Brain microvascular endothelial cell (primary cell): ENCODE results near the gene PRSS57.

Experiments
- DNase-seq: peaks from one replicate; pipeline ENCODE4 v3.0.0-alpha.2; 2020
- H3K27ac ChIP-seq: fragments of 250-450 bp; sonication (Bioruptor Pico); 2 replicates; pipeline ENCODE4 v1.5.1; 2020; ENCODE audit warnings: mild to moderate bottlenecking, moderate library complexity
- H3K27me3 ChIP-seq: fragments of 250-450 bp; sonication (Bioruptor Pico); replicated peaks from 2 replicates; pipeline ENCODE4 v1.5.1; 2020; ENCODE audit warnings: mild to moderate bottlenecking
- H3K36me3 ChIP-seq: fragments of 250-450 bp; sonication (Bioruptor Pico); replicated peaks from 2 replicates; pipeline ENCODE4 v1.5.1; 2020; ENCODE audit warnings: mild to moderate bottlenecking
- H3K4me3 ChIP-seq: 2 replicates; pipeline ENCODE4 v1.5.1; 2011; ENCODE audit warnings: low read depth, mild to moderate bottlenecking, control low read depth, low read length, moderate library complexity
- in situ Hi-C: cut with HindIII; loops from 2 replicates; pipeline ENCODE4 v1.10.0; 2017; ENCODE audit warnings: low sequenced_read_pairs, low pct_ligation_motif_present
- TF ChIP-seq, protein P1 (sequence below): IDR thresholded peaks from 2 replicates; pipeline ENCODE4 v1.5.1; 2011; ENCODE audit warnings: low read depth, mild to moderate bottlenecking, moderate library complexity, low read length, control low read depth, inconsistent platforms; ENCODE audit errors: missing control alignments

Gene PRSS57

DNA sequence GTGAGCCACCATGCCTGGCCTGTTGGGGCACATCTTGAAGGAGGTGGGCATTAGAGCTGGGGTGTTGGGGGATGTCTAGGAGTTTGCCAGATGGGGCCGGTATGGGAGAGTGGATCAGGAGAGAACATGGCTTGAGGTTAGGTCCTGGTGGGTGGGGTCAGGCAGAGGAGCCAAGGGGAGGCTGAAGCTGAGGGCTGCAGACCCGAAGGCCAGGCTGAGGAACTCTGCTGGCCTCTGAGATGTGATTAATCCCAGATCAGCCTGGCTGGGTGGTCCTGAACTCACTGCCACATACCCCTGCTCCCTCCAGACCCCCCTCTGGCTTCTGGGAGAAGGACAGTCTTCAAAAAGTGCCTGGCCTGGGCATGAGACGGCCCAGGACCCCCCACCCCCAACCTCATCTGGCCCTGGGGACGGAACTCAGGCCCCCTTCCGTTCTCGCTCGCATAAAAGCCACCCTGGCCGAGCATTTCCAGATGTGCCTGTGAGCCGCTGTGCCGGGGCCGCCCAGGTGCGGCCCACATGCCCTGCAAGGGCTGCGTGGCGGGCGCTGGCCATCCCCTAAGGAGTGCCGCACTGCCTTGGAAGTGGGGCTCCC, 16.4 kb downstream of the PRSS57 start:
- Histone ChIP-seq H3K27me3 (no peaks in the 10 kb centered on the region), H3K4me3 (peak overlapping the region; percentile 57), H3K27ac (peak overlapping the region; percentile 97), H3K36me3 (peaks cover 12% of the 10 kb centered on the region)
- TF ChIP-seq, protein P1, sequence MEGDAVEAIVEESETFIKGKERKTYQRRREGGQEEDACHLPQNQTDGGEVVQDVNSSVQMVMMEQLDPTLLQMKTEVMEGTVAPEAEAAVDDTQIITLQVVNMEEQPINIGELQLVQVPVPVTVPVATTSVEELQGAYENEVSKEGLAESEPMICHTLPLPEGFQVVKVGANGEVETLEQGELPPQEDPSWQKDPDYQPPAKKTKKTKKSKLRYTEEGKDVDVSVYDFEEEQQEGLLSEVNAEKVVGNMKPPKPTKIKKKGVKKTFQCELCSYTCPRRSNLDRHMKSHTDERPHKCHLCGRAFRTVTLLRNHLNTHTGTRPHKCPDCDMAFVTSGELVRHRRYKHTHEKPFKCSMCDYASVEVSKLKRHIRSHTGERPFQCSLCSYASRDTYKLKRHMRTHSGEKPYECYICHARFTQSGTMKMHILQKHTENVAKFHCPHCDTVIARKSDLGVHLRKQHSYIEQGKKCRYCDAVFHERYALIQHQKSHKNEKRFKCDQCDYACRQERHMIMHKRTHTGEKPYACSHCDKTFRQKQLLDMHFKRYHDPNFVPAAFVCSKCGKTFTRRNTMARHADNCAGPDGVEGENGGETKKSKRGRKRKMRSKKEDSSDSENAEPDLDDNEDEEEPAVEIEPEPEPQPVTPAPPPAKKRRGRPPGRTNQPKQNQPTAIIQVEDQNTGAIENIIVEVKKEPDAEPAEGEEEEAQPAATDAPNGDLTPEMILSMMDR: no peak
- DNase-seq: no peak
- in situ Hi-C loops: no loop called here

DNA sequence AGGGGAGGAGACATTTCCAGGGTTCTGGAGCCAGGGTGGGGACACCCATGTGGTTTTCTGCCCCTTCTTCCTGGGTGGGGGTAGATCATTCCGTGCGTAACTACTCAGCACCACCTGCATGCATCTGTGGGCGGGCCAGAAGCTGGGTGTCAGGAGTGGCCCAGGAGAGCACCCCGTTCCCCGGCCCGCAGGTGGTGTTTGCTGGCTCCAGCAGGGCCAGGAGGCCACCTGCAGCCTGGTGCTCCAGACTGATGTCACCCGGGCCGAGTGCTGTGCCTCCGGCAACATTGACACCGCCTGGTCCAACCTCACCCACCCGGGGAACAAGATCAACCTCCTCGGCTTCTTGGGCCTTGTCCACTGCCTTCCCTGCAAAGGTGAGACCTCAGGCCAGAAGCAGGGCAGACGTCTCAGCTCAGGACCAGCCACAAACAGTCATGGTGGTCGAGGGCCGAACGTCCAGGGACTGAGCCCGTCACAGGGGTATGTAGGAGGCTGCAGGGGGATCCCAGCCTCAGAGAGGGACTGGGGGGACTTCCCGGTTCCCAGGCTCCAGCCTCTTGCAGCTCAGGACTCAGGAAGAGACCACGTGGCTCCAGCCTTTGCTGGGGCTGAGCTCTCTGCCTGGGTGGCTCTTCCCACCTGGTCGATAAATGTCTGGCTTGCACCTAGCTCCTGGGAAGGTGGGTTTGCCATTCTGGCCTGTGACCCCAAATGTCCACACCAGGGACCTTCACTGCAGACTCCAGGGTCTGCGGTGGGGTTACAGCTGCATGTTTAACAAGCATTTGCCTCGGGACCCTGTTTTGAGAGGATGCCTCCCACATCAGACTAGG, 17.4 kb downstream of the PRSS57 start:
- TF ChIP-seq, protein P1: no peak
- H3K27me3 ChIP-seq: no peaks in the 10 kb centered on the region
- H3K4me3 ChIP-seq: peak overlapping the region; percentile 81
- peak; percentile 31 for DNase-seq
- H3K36me3 ChIP-seq: peaks cover 12% of the 10 kb centered on the region
- in situ Hi-C loops: no loop called here
- H3K27ac ChIP-seq: peak overlapping the region; percentile 93

DNA sequence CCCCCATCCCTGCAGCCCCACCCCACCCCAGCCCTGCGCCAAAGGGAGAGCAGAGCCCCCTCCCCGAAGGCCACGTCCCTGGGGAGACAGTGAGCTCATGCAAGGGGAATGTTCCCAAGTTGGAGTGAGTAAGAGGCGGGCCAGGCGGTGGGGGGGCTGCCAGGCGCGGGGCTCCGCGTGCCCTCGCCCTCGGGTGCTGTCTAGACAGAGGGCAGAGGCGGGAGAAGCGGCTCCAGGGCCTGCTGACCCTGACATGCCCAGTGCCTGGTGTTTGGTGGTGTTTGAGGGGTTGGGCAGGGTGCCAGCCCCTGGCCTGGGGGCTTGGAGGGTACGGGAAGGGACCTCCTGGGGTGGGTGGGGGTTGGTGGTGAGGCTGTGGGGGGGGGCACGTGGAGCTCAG, 18.1 kb downstream of the PRSS57 start:
- Histone ChIP-seq H3K27me3 (no peaks in the 10 kb centered on the region), H3K36me3 (peaks cover 12% of the 10 kb centered on the region), H3K4me3 (peak overlapping the region; percentile 81), H3K27ac (peak overlapping the region; percentile 93)
- in situ Hi-C loops: no loop called here
- TF ChIP-seq, protein P1: no peak
- peak; percentile 83 for DNase-seq

DNA sequence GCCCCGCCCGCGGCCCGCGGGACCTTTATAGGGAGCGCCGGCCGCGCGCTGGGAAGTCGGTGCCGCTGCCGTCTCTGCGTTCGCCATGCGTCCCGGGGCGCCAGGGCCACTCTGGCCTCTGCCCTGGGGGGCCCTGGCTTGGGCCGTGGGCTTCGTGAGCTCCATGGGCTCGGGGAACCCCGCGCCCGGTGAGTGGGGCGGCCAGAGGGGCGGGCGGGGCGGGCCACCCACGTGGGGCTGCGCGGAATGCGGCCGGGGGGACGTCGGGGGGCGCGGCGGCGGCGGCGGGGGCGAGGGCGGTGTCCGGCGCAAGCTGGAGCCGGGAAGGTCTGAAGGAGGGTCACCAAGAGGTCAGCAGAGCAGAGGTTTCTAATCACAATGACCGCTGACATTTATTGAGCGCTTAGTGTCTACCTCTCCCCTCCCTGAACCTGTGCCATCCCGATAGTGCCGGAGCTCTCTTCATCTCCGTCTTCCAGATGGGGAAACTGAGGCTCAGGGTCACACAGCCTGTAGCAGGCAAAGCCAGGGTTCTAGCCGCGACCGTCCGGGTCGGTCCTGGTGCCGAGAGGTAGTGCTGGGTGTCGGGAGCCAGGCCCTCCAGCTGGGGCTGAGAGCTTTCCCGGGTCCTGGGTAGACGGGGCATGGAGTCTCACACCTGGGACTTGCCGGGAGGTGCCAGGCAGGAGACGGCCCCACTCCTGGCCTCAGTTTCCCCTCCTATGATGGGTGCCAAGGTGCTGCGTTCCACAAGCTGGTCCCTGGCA, 18.7 kb downstream of the PRSS57 start, which contains the start of gene FSTL3:
Gene FSTL3, plus strand, starts transcription at position 54 of the 767 bp plus-strand sequence. Its CDS starts 32 bp downstream, at position 86.
- DNase-seq: peak; percentile 25
- peaks cover 11% of the 10 kb centered on the region for H3K36me3 ChIP-seq
- TF ChIP-seq, protein P1: no peak
- peak within 1 kb of the TSS; percentile 81 for H3K4me3 ChIP-seq
- peak within 1 kb of the TSS; percentile 93 for H3K27ac ChIP-seq
- no peaks in the 10 kb centered on the region for H3K27me3 ChIP-seq
- in situ Hi-C loops: no loop called here

DNA sequence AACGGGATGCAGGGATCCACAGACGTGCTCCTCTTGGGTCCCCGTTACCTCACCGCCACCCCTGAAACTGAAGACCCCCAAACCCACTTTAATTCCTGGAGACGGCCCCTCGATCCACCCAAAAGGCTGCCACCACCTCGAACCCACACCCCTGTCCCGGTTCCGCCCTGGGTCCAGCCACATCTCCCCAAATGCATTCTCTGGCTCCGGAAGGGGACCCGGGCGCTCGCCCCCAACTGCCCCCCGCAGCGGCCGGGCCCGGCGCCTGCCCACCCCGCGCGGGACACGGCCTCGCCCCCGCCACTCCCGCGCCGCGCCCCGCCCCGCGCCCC, 19.3 kb downstream of the PRSS57 start:
- in situ Hi-C loops: no loop called here
- peak overlapping the region; percentile 93 for H3K27ac ChIP-seq

More for the DNA sequence above, 19.3 kb downstream of the PRSS57 start:
- no peak for DNase-seq
- H3K4me3 ChIP-seq: peak overlapping the region; percentile 45
- no peaks in the 10 kb centered on the region for H3K27me3 ChIP-seq
- H3K36me3 ChIP-seq: peaks cover 7% of the 10 kb centered on the region
- TF ChIP-seq, protein P1: no peak
